GM20431 (cell line): ENCODE measurements around the gene GLCE.
"Not testable (repeated sequence)": the region's sequence is repeated elsewhere in the genome, so short reads cannot be mapped to it uniquely, and the experiment has no call there.

Experiments used
- in situ Hi-C: fragments of 300-500 bp; cut with MseI, MboI; formaldehyde crosslinking; loops from one replicate; pipeline ENCODE4 v1.15.0; 2020; ENCODE audit warnings: low sequenced_read_pairs; ENCODE audit not compliant: unreplicated experiment

The GLCE gene

GRCh38 chr15:69158201-69158842 is 2.1 kb upstream of the GLCE start:
- in situ Hi-C loops = no loop called here

DNA sequence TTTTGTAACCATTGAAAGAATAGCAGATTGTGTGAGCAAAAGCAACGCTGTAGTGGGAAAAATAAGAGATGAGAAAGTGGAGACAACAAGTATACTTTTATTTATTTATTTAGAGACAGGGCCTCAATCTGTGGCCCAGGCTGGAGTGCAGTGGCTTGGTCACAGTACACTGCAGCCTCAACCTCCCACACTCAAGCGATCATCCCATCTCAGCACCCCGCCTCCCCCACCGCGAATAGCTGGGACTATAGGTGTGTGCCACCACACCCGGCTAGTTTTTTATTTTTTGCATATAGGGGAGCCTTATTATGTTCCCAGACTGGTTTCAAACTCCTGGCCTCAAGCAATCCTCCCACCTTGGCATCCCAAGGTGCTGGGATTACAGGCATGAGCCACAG is 1.6 kb upstream of the GLCE start:
- in situ Hi-C loops = no loop called here

DNA sequence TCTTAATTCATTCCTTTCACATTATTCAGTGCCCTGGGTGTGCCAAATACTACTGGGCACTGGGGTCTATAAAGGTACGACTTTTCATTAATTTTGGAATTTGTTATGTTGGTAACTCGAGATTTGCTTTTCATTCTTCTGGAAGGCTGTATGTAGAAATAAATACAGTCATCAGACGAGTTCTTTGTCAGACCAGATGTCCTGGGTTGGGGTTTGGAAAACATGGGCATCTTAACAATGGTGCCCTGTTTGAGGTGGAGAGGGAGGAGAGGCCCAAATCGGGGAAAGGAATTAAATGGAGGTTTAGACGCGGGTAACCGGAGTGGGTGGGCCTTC is 662 bp upstream of the GLCE start:
- in situ Hi-C loops = no loop called here

DNA sequence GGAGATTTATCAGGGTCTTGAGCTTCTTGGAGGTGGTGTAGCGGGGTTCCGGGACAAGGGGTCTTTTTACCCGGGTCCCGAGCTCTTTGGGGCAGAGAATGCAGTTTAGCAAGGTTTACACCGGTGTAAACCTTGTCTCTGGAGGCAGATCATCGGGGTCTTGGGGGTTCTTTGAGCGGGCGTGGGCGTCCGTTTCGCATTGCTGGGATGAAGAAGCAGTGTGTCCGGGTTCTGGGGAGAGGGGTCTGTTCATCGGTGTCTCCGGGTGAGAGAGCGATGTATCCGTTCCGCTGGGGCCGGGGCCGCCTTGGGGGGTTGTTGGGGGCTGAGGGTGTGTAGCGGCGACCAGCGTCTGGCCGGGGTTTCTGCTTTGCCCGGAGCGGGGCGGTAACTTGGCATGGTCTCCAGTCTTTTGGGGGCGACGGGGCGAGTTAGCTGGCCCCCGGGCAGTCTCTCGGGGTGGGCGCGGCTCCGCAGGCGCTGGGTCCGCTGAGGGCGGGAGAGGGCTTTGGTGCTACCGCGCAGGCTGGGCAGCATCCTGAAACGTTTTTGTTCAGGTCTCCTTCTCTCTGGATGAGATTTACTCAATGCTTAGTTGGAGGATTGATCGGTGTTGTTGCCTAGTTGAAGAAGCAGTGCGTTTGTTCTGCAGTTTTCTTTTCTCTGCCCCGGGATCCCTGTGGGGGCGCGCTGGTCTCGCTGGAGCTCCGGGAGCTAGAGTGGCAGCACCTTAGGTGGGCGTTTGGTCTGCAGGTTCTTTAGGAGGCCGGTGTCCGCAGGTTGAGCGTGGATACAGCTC is 843 bp downstream of the GLCE start:
- in situ Hi-C loops = no loop called here

DNA sequence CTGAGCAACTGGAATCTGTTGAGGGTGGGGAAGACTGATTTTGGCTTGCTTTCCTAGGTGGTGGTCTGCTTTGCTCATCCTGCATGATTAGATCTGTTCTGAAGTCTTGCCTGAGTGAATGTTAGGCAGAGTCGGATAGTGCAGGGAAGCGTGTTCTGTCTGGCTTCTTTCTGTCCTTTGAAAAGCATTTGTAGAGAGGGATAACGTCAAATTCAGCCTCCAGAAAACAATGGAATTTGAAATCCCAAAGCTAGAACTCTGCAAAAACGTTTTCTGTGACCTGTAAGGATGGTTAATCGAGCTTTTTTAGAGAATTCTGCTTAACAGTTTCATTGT is 1.4 kb downstream of the GLCE start:
- in situ Hi-C loops = no loop called here

- in situ Hi-C loops = no loop called here
Observed at GRCh38 chr15:69163141-69163669, 2.8 kb downstream of the GLCE start.

- in situ Hi-C loops = no loop called here
Observed at GRCh38 chr15:69164807-69165636, 4.6 kb downstream of the GLCE start.

GRCh38 chr15:69165637-69166025 is 5.2 kb downstream of the GLCE start:
- in situ Hi-C loops = no loop called here

DNA sequence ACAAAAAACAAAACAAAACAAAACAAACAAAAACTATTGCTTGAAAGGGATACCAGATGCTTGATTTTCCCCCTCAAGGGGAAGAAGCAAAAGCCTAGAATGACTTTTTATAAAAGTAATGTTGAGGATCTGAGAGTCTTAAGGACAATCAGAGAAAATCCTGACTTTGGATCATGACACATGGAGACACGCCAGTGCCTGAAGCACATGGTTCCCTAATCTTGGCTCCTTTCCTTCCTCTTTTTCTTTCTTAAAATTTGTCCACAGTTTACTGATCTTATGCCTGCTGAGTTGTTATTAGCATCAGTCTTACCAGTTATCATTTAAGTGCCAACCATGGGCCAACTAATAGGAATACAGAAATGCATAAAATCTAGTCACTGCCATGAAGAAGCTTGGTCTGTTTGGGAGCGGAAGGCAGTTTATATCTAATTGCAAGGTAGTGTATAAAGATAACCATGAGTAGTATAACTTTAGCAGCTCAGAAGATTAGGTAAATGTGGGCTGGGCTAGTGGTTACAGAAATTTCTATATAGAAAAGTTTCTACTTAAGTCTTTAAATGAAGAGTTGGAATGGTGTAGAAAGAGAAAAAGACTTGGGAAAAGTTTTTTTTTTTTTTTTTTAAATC is 6.9 kb downstream of the GLCE start:
- in situ Hi-C loops = no loop called here

DNA sequence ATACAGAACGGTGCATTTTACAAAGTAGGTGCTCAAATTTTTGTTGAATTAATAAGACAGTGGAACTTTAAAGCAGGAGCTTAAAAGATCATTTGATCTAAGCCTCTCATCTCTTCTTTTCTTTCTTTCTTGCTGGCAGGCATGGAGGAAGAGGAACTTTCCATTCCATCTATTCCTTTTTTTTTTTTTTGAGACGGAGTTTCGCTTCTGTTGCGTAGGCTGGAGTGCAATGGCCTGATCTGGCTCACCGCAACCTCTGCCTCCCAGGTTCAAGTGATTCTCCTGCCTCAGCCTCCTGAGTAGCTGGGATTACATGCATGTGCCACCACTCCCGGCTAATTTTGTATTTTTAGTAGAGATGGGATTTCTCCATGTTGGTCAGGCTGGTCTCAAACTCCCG is 7.9 kb downstream of the GLCE start:
- in situ Hi-C loops = not testable (repeated sequence)

DNA sequence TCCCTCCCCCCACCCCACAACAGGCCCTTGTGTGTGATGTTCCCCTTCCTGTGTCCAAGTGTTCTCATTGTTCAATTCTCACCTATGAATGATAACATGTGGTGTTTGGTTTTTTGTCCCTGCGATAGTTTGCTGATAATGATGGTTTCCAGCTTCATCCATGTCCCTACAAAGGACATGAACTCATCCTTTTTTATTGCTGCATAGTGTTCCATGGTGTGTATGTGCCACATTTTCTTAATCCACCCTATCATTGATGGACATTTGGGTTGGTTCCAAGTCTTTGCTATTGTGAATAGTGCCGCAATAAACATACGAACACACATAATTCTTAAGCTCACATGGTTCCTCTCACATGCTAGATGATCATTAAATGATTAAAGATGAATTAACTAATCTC is 9.1 kb downstream of the GLCE start:
- in situ Hi-C loops = not testable (repeated sequence)

DNA sequence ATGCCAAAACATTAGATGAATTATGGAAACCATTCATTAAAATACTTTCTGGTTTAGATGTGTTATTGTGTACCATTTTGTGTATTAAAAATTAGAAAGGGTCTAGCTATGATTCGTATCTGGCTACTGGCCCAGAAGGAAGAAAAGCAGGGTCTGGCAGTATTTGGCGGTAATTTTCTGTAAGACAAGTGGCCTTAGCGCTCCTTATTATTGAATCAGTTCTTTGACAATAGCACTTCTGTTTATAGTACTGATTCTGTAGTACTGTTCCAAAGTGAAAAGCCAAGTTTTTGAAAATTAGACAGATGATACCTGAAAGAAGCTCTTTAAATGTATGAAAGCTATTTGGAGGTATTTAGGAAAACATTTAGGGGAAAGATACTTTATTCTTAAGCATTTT is 10.2 kb downstream of the GLCE start:
- in situ Hi-C loops = no loop called here

GRCh38 chr15:69172847-69173246 is 12.4 kb downstream of the GLCE start:
- in situ Hi-C loops = no loop called here

DNA sequence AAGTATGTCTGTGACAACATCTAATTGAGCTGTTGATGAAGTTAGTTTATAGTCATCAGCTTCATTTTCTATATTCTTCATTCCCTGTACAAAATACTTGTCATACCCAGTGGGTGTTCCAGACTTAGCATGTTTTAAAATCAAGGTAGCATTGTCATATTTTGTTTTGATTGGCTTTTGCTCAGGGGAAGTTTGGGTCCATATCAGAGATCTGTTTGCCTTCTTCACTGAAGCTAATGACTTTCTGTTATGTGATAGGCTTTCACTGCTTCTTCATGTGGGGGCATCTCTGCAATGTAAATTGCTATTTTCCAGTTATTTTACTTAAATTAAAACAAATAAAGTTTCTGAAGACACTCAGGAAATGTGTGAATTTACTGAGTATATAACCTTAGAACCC is 15.1 kb downstream of the GLCE start:
- in situ Hi-C loops = no loop called here

- in situ Hi-C loops = no loop called here
Observed at GRCh38 chr15:69181424-69181823, 21.0 kb downstream of the GLCE start.

- in situ Hi-C loops = no loop called here
Observed at GRCh38 chr15:69185216-69185615, 24.8 kb downstream of the GLCE start.

DNA sequence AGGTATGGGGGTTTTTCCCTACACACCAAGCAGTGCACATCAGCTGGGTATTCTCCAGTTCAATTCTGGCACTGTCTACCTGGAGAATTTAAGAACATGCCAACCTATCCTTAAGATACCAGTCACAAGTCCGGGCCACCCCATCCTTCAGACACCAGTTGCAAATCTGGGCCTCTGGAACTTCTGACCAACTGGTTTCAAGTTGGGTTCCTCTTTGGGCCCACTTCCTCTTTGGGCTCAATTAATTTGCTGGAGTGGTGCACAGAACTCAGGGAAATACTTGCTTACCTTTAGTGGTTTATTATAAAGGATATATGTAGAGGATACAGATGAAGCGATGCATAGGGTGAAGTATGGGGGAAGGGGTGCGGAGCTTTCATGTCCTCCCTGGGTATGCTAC is 25.3 kb downstream of the GLCE start:
- in situ Hi-C loops = no loop called here

GRCh38 chr15:69189157-69189556 is 28.7 kb downstream of the GLCE start:
- in situ Hi-C loops = no loop called here

GRCh38 chr15:69190091-69190490 is 29.7 kb downstream of the GLCE start:
- in situ Hi-C loops = no loop called here

DNA sequence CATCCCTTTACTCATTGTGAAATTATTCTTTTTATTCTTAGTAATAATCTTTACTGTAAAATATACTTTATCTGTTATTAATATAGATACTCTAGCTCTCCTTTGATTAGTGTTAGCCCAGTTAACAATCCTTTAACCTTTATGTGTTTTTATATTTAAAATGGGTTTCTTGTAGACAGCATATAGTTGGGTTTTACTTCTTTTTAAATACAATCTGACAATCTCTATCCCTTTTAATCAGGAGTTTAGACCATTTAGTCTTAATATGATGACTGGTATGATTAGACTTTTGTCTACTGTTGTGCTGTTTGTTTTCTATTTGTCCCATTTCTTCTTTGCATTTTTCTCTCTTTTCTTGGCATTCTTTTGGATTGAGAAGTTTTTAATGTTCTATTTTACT is 30.1 kb downstream of the GLCE start:
- in situ Hi-C loops = no loop called here
